Measurements from ENCODE around the gene RAB6A.

RAB6A gene

GRCh38 chr11:73652046-73652730, 108.7 kb downstream of the RAB6A start:
- DNase-seq: no peak

- no peak for DNase-seq
Measured at GRCh38 chr11:73651661-73652045, 109.2 kb downstream of the RAB6A start.

DNA sequence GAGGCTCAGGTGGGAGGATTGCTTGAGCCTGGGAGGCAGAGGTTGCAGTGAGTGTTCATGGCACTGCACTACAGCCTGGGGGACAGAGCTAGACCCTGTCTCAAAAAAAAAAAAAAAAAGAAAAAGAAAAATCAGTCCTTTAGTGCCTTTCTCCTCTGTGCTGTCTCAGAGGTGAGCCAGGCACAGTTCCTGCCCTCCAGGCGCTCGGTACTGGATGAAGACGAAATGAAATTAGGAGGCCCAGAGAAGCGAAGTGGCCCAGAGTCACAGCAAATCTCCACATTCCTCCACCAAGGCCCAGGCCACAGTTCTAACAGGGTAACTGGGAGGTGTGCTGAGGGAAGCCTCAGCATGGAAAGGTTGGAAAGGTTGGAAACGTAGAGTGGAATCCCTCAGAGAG, 109.6 kb downstream of the RAB6A start:
- no peak for DNase-seq

DNA sequence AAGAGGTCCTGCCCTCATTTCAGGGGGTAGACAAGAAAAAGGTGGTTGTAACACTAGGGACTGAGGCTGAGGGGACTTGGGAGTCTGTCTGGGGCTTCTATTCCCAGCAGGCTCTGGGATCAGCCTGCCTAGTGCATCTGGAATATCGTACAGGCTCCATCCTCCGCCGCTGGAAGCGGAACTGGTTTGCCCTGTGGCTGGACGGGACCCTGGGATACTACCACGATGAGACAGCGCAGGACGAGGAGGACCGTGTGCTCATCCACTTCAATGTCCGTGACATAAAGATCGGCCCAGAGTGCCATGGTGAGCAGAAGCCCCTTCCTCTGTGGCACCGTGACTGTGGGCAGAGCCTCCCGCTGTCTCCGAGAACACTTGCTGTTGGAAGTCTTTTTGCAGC, 110.5 kb downstream of the RAB6A start:
- DNase-seq: no peak

DNA sequence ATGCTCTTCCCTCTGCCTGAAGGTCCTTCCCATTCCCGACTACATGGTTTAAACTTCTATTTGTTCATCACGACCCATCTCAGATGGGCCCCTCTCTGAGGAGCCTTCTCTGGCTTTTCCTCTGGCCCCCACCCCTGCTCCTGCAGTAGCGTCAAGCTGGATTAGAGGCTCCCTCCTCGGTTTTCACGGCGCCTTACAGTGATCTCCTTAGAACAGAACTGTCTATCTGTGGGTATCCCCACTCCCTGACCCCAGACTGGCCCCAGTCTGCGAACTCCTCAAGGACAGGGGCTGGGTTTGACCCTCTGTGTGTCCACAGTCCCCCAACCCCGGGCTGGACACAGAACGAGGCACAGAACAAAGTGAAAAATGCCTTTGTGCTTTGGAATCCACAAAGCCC, 111.7 kb downstream of the RAB6A start:
- DNase-seq: no peak

DNA sequence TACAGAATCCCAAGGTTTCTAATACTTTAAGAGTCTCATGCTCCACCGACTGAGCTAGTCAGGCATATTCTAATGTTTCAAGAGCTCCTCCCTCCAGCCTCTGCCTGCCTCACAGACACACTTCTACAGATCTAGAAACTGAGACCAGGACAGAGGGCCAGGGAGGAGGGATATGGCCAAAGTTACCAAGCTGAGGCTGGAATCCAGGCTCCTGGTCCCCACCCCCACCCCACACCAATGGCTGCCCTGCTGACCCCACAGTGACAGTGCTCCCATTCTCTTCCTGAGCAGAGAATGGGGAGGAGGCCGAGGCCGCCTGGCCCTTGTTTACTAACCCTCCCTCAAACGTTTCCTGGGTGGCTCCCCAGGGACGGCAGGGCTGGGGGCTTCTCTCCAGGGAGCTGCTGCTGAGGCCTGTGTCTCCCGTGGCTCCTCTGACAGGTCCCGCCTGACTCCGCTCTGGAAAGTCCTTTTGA, 112.3 kb downstream of the RAB6A start:
- DNase-seq: no peak

DNA sequence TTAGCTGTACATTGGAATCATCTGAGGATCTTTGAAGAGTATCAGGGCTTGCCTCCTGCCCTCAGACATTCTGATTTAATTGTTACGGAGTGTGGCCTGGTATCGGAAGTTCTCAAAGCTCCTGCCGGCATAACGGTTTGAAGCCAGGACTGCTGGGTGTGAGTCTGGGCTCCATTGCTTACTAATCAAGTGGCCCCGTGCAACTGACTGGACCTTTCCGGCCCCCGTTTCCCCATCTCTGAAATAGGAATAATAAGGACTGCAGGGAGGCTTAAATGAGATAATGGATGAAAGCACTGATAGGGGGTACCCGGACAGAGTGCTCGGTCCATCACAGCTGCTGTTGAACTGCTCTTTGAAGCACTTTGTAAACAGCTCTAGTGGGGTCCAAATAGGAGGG, 112.8 kb downstream of the RAB6A start:
- DNase-seq: no peak

- peak; percentile 98 for DNase-seq
Measured at GRCh38 chr11:73647459-73648100, 113.3 kb downstream of the RAB6A start.

- DNase-seq: no peak
Measured at GRCh38 chr11:73645972-73646631, 114.8 kb downstream of the RAB6A start, which contains the start of gene PLEKHB1. Gene PLEKHB1, plus strand, starts transcription at chr11:73646581. Its CDS starts 28 bp downstream, at chr11:73646609.

DNA sequence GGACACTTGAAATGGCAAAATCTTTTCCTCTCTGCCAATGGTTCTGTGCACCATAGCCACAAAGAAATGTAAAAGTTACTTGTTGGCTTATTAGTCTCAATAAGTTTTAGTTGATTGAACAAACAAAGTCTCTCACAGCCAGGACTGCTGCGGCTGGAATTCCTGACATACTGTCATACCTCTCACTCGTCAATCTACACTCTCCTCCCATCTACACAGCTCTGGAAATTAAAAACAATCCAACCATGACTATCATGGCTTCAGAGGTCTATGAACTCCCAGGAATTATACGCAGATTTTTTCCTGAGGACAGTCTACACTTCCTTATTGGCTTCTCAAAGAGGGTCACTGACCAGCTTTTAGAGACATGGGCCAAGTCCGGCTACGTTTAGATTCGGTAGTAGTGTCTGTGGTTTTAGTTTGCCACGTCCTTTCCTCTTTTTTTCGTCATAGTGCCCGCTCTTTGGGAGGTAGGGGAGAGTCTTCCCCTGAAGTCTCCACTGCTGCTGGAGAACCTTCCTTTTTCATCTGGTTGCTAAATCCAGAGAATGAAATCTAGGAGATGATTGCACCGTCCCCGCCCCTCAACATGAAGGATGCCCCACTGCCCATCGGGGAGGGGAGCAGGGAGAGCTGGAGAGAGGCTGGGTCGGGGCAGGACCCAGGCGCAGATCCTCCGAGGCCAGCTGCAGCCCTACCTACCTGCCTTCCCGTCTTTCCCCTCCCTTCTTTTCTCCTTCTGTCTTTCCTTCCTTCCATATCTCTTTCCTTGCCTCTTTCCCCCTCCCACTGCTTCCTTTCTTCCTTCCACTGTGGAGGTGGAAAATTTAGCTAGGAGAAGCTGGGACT, 115.5 kb downstream of the RAB6A start:
- DNase-seq: no peak

DNA sequence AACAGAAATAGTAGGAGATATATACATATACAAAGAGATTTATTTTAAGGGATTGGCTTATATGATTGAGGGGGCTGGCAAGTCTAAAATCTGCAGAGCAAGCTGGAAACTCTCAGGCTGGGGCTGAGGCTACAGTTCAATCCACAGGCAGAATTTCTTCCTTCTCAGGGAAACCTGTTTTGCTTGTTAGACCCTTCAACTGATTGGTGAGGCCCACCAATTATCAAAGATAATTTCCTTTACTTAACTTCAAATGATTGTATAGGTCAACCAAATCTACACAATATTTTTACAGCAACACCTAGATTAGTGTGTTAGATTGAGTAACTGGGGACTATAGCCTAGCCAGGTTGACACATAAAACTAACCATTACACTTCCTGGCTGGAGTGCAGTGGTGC, 119.2 kb downstream of the RAB6A start:
- DNase-seq: no peak

GRCh38 chr11:73640592-73640991, 120.3 kb downstream of the RAB6A start:
- DNase-seq: no peak

GRCh38 chr11:73637012-73637411, 123.9 kb downstream of the RAB6A start:
- DNase-seq: no peak

DNA sequence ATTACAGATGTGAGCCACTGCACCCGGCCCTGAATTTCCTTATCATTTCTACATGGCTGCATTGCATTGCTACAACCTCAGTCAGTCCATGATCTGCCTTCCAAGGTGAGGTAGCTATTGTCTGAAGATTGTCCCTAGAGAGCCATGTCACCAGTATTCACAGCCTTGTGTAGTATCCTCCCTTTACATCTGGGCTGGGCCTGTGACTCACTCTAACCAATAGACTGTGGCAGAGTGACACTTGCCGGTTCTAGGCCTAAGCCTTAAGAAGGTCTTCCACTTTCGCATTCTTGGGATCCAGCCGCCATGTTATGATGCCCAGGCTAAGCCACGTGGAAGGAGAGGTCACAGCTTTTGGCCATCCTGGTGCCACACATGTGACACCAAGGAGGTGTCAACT, 124.6 kb downstream of the RAB6A start:
- no peak for DNase-seq

GRCh38 chr11:73635721-73636120, 125.2 kb downstream of the RAB6A start:
- no peak for DNase-seq

- no peak for DNase-seq
Measured at GRCh38 chr11:73633999-73634398, 126.9 kb downstream of the RAB6A start.

GRCh38 chr11:73632996-73633395, 127.9 kb downstream of the RAB6A start:
- no peak for DNase-seq

DNA sequence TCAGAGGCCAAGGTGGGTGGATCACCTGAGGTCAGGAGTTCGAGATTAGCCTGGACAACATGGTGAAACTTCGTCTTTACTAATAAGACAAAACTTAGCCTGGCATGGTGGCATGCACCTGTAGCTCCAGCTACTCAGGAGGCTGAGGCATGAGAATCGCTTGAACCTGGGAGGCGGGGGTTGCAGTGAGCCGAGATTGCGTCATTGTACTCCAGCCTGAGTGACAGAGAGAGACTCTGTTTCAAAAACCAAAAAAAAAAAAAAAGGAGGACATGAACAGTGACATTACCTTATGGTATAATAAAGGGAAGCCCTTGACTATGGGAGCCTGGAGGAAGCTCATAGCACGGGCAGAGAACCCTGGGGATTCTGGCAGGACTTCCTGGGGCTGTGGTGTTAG, 131.0 kb downstream of the RAB6A start:
- no peak for DNase-seq

DNA sequence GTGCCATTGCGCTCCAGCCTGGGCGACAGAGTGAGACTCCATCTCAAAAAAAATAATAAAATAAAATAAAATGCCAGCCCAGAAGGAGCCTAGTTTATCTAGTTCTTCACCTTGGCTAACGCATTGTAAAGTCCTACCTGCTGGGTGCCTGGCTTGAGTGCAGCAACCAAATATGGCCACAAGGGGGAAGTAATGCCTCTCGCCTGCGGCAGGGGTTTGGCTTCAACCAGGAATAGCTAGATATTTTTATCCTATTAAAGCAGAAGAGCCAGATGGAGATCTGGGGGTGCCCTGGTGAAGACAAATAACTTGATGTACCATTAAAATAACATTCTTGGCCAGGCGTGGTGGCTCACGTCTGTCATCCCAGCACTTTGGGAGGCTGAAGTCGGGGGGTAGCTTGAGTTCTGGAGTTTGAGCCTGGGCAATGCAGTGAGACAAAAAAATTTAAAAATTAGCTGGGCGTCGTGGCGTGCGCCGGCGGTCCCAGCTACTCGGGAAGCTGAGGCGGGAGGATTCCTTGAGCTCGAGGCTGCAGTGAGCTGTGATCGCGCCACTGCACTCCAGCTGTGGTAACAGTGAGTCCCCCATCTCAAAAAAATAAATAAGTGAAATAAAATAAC, 135.1 kb downstream of the RAB6A start:
- peak; percentile 87 for DNase-seq

Measured in RPMI8226 (cell line).